ENCODE data around the gene BANP.
"Not testable (repeated sequence)": the region's sequence is repeated elsewhere in the genome, so short reads cannot be mapped to it uniquely, and the experiment has no call there.

- TF ChIP-seq, protein P1, sequence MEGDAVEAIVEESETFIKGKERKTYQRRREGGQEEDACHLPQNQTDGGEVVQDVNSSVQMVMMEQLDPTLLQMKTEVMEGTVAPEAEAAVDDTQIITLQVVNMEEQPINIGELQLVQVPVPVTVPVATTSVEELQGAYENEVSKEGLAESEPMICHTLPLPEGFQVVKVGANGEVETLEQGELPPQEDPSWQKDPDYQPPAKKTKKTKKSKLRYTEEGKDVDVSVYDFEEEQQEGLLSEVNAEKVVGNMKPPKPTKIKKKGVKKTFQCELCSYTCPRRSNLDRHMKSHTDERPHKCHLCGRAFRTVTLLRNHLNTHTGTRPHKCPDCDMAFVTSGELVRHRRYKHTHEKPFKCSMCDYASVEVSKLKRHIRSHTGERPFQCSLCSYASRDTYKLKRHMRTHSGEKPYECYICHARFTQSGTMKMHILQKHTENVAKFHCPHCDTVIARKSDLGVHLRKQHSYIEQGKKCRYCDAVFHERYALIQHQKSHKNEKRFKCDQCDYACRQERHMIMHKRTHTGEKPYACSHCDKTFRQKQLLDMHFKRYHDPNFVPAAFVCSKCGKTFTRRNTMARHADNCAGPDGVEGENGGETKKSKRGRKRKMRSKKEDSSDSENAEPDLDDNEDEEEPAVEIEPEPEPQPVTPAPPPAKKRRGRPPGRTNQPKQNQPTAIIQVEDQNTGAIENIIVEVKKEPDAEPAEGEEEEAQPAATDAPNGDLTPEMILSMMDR (IDR thresholded peaks at IDR 0.05) = not testable (repeated sequence)
- TF ChIP-seq POLR2AphosphoS5, TCF7L2 (IDR thresholded peaks at IDR 0.05; ENCODE audit: low read depth, low read length): not testable (repeated sequence)
- TF ChIP-seq, protein P2, sequence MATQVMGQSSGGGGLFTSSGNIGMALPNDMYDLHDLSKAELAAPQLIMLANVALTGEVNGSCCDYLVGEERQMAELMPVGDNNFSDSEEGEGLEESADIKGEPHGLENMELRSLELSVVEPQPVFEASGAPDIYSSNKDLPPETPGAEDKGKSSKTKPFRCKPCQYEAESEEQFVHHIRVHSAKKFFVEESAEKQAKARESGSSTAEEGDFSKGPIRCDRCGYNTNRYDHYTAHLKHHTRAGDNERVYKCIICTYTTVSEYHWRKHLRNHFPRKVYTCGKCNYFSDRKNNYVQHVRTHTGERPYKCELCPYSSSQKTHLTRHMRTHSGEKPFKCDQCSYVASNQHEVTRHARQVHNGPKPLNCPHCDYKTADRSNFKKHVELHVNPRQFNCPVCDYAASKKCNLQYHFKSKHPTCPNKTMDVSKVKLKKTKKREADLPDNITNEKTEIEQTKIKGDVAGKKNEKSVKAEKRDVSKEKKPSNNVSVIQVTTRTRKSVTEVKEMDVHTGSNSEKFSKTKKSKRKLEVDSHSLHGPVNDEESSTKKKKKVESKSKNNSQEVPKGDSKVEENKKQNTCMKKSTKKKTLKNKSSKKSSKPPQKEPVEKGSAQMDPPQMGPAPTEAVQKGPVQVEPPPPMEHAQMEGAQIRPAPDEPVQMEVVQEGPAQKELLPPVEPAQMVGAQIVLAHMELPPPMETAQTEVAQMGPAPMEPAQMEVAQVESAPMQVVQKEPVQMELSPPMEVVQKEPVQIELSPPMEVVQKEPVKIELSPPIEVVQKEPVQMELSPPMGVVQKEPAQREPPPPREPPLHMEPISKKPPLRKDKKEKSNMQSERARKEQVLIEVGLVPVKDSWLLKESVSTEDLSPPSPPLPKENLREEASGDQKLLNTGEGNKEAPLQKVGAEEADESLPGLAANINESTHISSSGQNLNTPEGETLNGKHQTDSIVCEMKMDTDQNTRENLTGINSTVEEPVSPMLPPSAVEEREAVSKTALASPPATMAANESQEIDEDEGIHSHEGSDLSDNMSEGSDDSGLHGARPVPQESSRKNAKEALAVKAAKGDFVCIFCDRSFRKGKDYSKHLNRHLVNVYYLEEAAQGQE (IDR thresholded peaks at IDR 0.05; ENCODE audit: insufficient read depth in 1 of 2, low read depth in 2 of 2, low read length in 1 of 2) = not testable (repeated sequence)
These were observed 142.5 kb downstream of the BANP start for GRCh38 chr16:88093556-88094252.
